ENCODE results near the gene SMYD1.

SMYD1 gene

GRCh38 chr2:88122141-88122884 lies 54.7 kb downstream of the SMYD1 start:
- ATAC-seq: no peak
- no peak for TF ChIP-seq TCF4 (CRISPR knock-in tag; IDR thresholded peaks at IDR 0.05; ENCODE audit: borderline replicate concordance)

- TF ChIP-seq ZNF8 (CRISPR knock-in tag; IDR thresholded peaks at IDR 0.05) (no peak), TOX (CRISPR knock-in tag; IDR thresholded peaks at IDR 0.05; ENCODE audit: borderline replicate concordance) (no peak), CREB5 (CRISPR knock-in tag; IDR thresholded peaks at IDR 0.05; ENCODE audit: low read depth) (no peak)
- no peak for ATAC-seq
Observed at GRCh38 chr2:88123164-88123974, 55.7 kb downstream of the SMYD1 start.

- TF ChIP-seq BACH2 (CRISPR knock-in tag; IDR thresholded peaks at IDR 0.05; ENCODE audit: borderline replicate concordance) (no peak), SNAI2 (CRISPR knock-in tag; IDR thresholded peaks at IDR 0.05) (no peak), TCF4 (CRISPR knock-in tag; IDR thresholded peaks at IDR 0.05; ENCODE audit: borderline replicate concordance) (no peak), CSRNP3 (CRISPR knock-in tag; IDR thresholded peaks at IDR 0.05) (no peak), ARNTL (CRISPR knock-in tag; IDR thresholded peaks at IDR 0.05; ENCODE audit: borderline replicate concordance, low read depth) (no peak), TSHZ2 (CRISPR knock-in tag; IDR thresholded peaks at IDR 0.05) (no peak), OSR1 (CRISPR knock-in tag; IDR thresholded peaks at IDR 0.05) (no peak), ZFP3 (CRISPR knock-in tag; IDR thresholded peaks at IDR 0.05) (no peak), CREB5 (CRISPR knock-in tag; IDR thresholded peaks at IDR 0.05; ENCODE audit: low read depth) (no peak), ZNF70 (CRISPR knock-in tag; IDR thresholded peaks at IDR 0.05) (no peak), PPARA (CRISPR knock-in tag; IDR thresholded peaks at IDR 0.05; ENCODE audit: borderline replicate concordance) (no peak)
- ATAC-seq: no peak
Observed at GRCh38 chr2:88123975-88124917, 56.6 kb downstream of the SMYD1 start.

- no peak for ATAC-seq
- TF ChIP-seq TOX (CRISPR knock-in tag; IDR thresholded peaks at IDR 0.05; ENCODE audit: borderline replicate concordance): no peak
- TF ChIP-seq PPARA (CRISPR knock-in tag; IDR thresholded peaks at IDR 0.05; ENCODE audit: borderline replicate concordance): no peak
- TF ChIP-seq ZFP3 (CRISPR knock-in tag; IDR thresholded peaks at IDR 0.05): no peak
- no peak for TF ChIP-seq BACH2 (CRISPR knock-in tag; IDR thresholded peaks at IDR 0.05; ENCODE audit: borderline replicate concordance)
- TF ChIP-seq OSR1 (CRISPR knock-in tag; IDR thresholded peaks at IDR 0.05): no peak
- no peak for TF ChIP-seq ESRRG (CRISPR knock-in tag; IDR thresholded peaks at IDR 0.05)
- TF ChIP-seq TSHZ2 (CRISPR knock-in tag; IDR thresholded peaks at IDR 0.05): no peak
- TF ChIP-seq PATZ1 (CRISPR knock-in tag; IDR thresholded peaks at IDR 0.05; ENCODE audit: borderline replicate concordance): no peak
- no peak for TF ChIP-seq CREB5 (CRISPR knock-in tag; IDR thresholded peaks at IDR 0.05; ENCODE audit: low read depth)
- no peak for TF ChIP-seq ZNF70 (CRISPR knock-in tag; IDR thresholded peaks at IDR 0.05)
Observed at GRCh38 chr2:88125344-88125923, 57.8 kb downstream of the SMYD1 start.

Measured in SK-N-SH treated with all-trans-retinoic acid at 6 μM for 48 hours (cell line).